Liver (tissue), 9 donors: ENCODE data around the gene CENPO. TPM values are rescaled to one million over a fixed set of nuclear protein-coding genes. Genes with fewer than 3 reads are reported as not detected.

Experiments used
- DNase-seq: peaks from one replicate; pipeline ENCODE4 v3.0.0-alpha.2; 2017; ENCODE audit warnings: low spot score
- H3K27ac ChIP-seq, 2 donors: one replicate each; pipeline ENCODE4 v1.7.0; 2013; ENCODE audit warnings: inconsistent platforms in 2 of 2, low read length in 2 of 2, control low read depth in 1 of 2, low read depth in 1 of 2, mild to moderate bottlenecking in 1 of 2
- H3K27me3 ChIP-seq, 4 donors: one replicate each; pipeline versions ENCODE4 v1.6.1 to v1.7.0; 2013; ENCODE audit warnings: low read length in 3 of 4, inconsistent platforms in 1 of 4, mild to moderate bottlenecking in 1 of 4, moderate library complexity in 1 of 4; ENCODE audit not compliant: control insufficient read depth in 4 of 4, insufficient read depth in 4 of 4
- H3K36me3 ChIP-seq, 4 donors: one replicate each; pipeline versions ENCODE4 v1.6.1 to v1.7.0; 2013; ENCODE audit warnings: low read length in 3 of 4, mild to moderate bottlenecking in 3 of 4, low read depth in 1 of 4, moderate library complexity in 1 of 4; ENCODE audit not compliant: control insufficient read depth in 4 of 4, insufficient read depth in 3 of 4
- H3K4me1 ChIP-seq, 4 donors: one replicate each; pipeline versions ENCODE4 v1.6.1 to v1.7.0; 2013; ENCODE audit warnings: low read length in 3 of 4, mild to moderate bottlenecking in 3 of 4, moderate library complexity in 1 of 4; ENCODE audit not compliant: control insufficient read depth in 4 of 4, insufficient read depth in 4 of 4
- H3K4me3 ChIP-seq, 3 donors: one replicate each; pipeline versions ENCODE4 v1.6.1 to v1.7.0; 2013; ENCODE audit warnings: low read length in 3 of 3, control low read depth in 1 of 3, low read depth in 1 of 3, mild to moderate bottlenecking in 1 of 3
- H3K9ac ChIP-seq, 2 donors: one replicate each; pipeline ENCODE4 v1.7.0; 2013; ENCODE audit warnings: low read length in 2 of 2, mild to moderate bottlenecking in 2 of 2, moderate library complexity in 2 of 2, control low read depth in 1 of 2, low read depth in 1 of 2
- H3K9me3 ChIP-seq, 4 donors: one replicate each; pipeline versions ENCODE4 v1.6.1 to v1.7.0; 2013; ENCODE audit warnings: low read length in 3 of 4; ENCODE audit not compliant: control insufficient read depth in 4 of 4
- CTCF ChIP-seq: fragments of 150-350 bp; IDR thresholded peaks from 2 replicates; pipeline ENCODE4 v1.5.1; 2017; ENCODE audit warnings: improper control_type of control experiment, low read depth, low read length; ENCODE audit not compliant: missing input control
- EGR1 ChIP-seq, 2 donors: IDR thresholded peaks; 2 replicates each; pipeline ENCODE4 v1.6.1; 2016 to 2018; ENCODE audit warnings: antibody characterized with exemption in 2 of 2, low read depth in 2 of 2
- FOXA1 ChIP-seq: IDR thresholded peaks from 2 replicates; pipeline ENCODE4 v1.6.1; 2016; ENCODE audit warnings: antibody characterized with exemption
- FOXA2 ChIP-seq: IDR thresholded peaks from 2 replicates; pipeline ENCODE4 v1.6.1; 2016; ENCODE audit warnings: antibody characterized with exemption
- GABPA ChIP-seq, 2 donors: IDR thresholded peaks in 1 of 2; conservative IDR thresholded peaks in 1 of 2; 2 replicates each; pipeline ENCODE4 v1.6.1; 2016; ENCODE audit warnings: antibody characterized with exemption in 2 of 2, mild to moderate bottlenecking in 1 of 2, moderate library complexity in 1 of 2
- HNF4A ChIP-seq, 2 donors: conservative IDR thresholded peaks; 2 replicates each; pipeline ENCODE4 v1.6.1; 2016; ENCODE audit warnings: antibody characterized with exemption in 2 of 2, mild to moderate bottlenecking in 2 of 2
- HNF4G ChIP-seq: IDR thresholded peaks from 2 replicates; pipeline ENCODE4 v1.6.1; 2016; ENCODE audit warnings: antibody characterized with exemption
- JUND ChIP-seq, 2 donors: IDR thresholded peaks; 2 replicates each; pipeline ENCODE4 v1.6.1; 2016; ENCODE audit warnings: antibody characterized with exemption in 2 of 2
- NR2F2 ChIP-seq: IDR thresholded peaks from 2 replicates; pipeline ENCODE4 v1.6.1; 2016; ENCODE audit warnings: antibody characterized with exemption
- RAD21 ChIP-seq, 2 donors: IDR thresholded peaks; 2 replicates each; pipeline ENCODE4 v1.6.1; 2016; ENCODE audit warnings: antibody characterized with exemption in 2 of 2, mild to moderate bottlenecking in 2 of 2
- RXRA ChIP-seq, 2 donors: IDR thresholded peaks; 2 replicates each; pipeline ENCODE4 v1.6.1; 2017 to 2018; ENCODE audit warnings: antibody characterized with exemption in 2 of 2, mild to moderate bottlenecking in 1 of 2
- SP1 ChIP-seq: IDR thresholded peaks from 2 replicates; pipeline ENCODE4 v1.6.1; 2018; ENCODE audit warnings: antibody characterized with exemption, mild to moderate bottlenecking
- TAF1 ChIP-seq: conservative IDR thresholded peaks from 2 replicates; pipeline ENCODE4 v1.6.1; 2016; ENCODE audit warnings: antibody characterized with exemption, mild to moderate bottlenecking
- ZBTB33 ChIP-seq: IDR thresholded peaks from 2 replicates; pipeline ENCODE4 v1.6.1; 2016; ENCODE audit warnings: antibody characterized with exemption
- WGBS: extraction: QIAGEN DNeasy Blood & Tissue Kit; methylation state at CpG from one replicate; pipeline ENCODE4 v1.1.7; 2013; 5-methylcytosine and 5-hydroxymethylcytosine counted together
- polyA plus RNA-seq, 2 donors: library from polyadenylated mRNA; stranded (reverse) in 1 of 2; unstranded in 1 of 2; fragments of 200-250 nt in 1 of 2; fragments of >200 nt in 1 of 2; fragmentation: Nextera tagmentation in 1 of 2; extraction: Ambion mirVana in 1 of 2; gene quantifications; one replicate each; pipeline versions ENCODE4 v1.2.1 to v1.2.3, GENCODE V29; 2013 to 2015
- total RNA-seq, 2 donors: library from RNA; depleted of rRNA; stranded (reverse); fragments of >200 nt; gene quantifications; one replicate each; pipeline ENCODE4 v1.2.3, GENCODE V29; 2014
- TF ChIP-seq, protein P1 (sequence below): IDR thresholded peaks from 2 replicates; pipeline ENCODE4 v1.6.1; 2016; ENCODE audit warnings: antibody characterized with exemption
- donor health status: healthy.
- donor health status: healthy.
- donor health status: healthy.
- donor health status: healthy.
- donor health status: healthy.

Gene CENPO
- total and polyA plus RNA-seq, 4 donors, result 2.2 to 17.8 (median 3.2) TPM

DNA sequence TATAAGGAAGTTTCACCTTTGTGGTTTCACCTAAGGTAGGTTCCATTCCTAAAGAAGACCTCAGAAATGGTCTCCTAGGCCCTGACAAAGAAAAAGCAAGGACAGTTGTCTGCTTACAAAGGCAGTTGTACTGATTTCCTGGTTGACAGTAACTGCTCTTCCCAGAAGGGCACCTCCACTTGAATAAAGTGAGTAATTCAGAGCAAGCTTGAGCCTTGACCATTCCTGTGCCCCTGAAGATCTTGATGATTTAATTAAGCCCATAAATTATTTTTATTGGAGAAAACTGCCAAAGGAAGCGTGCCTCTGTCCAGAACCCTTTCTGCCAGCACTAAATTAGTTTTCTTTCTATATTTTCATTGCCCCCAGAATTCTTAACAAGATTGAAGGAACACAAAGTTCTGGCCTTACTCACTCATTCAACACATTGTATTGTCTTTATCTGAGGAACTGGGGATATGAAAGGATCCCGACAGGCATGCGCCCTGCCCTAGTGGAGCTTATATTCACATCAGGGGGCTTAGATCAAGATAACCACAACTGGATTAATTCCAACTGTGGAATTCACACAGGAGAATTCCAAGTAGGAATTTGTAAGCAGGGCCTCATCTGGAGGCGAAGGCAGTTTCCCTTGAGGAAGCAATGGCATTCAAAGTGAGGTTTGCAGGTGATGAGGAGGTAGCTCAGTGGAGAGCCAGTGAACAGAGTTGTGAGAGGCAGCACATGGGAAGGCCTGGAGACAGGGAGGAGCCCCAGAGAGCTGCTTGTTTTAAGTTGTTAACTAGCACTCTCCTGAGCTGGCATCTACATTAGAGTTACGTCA is 21.2 kb upstream of the CENPO start:
- H3K36me3 ChIP-seq, result peaks cover 2 to 14% (median 8%) of the 10 kb centered on the region in 4 donors
- H3K27ac ChIP-seq, result no peak overlapping the region
- H3K4me1 ChIP-seq, result peaks cover 0 to 3% (median 0%) of the 10 kb centered on the region in 4 donors
- TF ChIP-seq GABPA (IDR thresholded peaks at IDR 0.05 in 1 of 2, conservative IDR thresholded peaks at IDR 0.05 in 1 of 2), result no peak
- TF ChIP-seq CTCF, result no peak
- no peak for TF ChIP-seq EGR1 (IDR thresholded peaks at IDR 0.05; ENCODE audit: low read depth in 2 of 2)
- no peak for TF ChIP-seq RXRA (IDR thresholded peaks at IDR 0.05)
- no peak for TF ChIP-seq FOXA1
- TF ChIP-seq RAD21 (IDR thresholded peaks at IDR 0.05), result no peak
- H3K27me3 ChIP-seq, result no peaks in the 10 kb centered on the region
- no peaks in the 10 kb centered on the region for H3K9me3 ChIP-seq
- 95% methylated on average over 5 of the region's 5 CpGs for WGBS
- H3K9ac ChIP-seq, result no peak overlapping the region
- no peak for DNase-seq
- no peak overlapping the region for H3K4me3 ChIP-seq

DNA sequence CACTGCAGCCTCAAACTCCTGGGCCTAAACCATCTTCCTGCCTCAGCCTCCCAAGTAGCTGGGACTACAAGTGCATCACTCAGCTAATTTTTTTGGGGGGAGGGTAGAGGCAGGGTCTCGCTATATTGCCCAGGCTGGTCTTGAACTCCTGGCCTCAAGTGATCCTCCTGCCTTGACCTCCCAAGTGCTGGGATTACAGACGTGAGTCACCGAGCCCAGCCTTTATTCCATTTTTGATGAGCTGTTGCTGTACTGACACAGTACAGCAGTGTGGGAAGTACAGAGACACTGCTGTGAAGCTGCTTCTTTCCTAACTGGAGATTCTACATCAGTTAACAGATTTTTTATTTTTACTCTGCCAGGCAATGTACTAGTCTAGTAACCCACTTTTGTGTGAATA is 18.9 kb upstream of the CENPO start:
- Histone ChIP-seq H3K36me3 (peaks cover 0 to 8% (median 4%) of the 10 kb centered on the region in 4 donors), H3K27me3 (no peaks in the 10 kb centered on the region), H3K9ac (no peak overlapping the region), H3K4me1 (peaks cover 0 to 3% (median 0%) of the 10 kb centered on the region in 4 donors), H3K9me3 (no peaks in the 10 kb centered on the region), H3K4me3 (no peak overlapping the region), H3K27ac (no peak overlapping the region)
- no peak for TF ChIP-seq TAF1
- no peak for TF ChIP-seq HNF4G
- TF ChIP-seq FOXA2, result no peak
- no peak for TF ChIP-seq NR2F2
- no peak for TF ChIP-seq FOXA1
- TF ChIP-seq JUND (IDR thresholded peaks at IDR 0.05), result no peak
- TF ChIP-seq HNF4A (conservative IDR thresholded peaks at IDR 0.05), result no peak
- no peak for TF ChIP-seq ZBTB33
- TF ChIP-seq, protein P1, sequence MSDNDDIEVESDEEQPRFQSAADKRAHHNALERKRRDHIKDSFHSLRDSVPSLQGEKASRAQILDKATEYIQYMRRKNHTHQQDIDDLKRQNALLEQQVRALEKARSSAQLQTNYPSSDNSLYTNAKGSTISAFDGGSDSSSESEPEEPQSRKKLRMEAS, result no peak
- TF ChIP-seq CTCF, result no peak
- TF ChIP-seq RXRA (IDR thresholded peaks at IDR 0.05), result no peak
- TF ChIP-seq EGR1 (IDR thresholded peaks at IDR 0.05; ENCODE audit: low read depth in 2 of 2), result no peak
- TF ChIP-seq RAD21 (IDR thresholded peaks at IDR 0.05), result no peak
- TF ChIP-seq SP1, result no peak
- DNase-seq, result no peak
- 83% methylated on average over 3 of the region's 3 CpGs for WGBS
